Measurements from ENCODE around the gene RPH3AL.

DNA sequence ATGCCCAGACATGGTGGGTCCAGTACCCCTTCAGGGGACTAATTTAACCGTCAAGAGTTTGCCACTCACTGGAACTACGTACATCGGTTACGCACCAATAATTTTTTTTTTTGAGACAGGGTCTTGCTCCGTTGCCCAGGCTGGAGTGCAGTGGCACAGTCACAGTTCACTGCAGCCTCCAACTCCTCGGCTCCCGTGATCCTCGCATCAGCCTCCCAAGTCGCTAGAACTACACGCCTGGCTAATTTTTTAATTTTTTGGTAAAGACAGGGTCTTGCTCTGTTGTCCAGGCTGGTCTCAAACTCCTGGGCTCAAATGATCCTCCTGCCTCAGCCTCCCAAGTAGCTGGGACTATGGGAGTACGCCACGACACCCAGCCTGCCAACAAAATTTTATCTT is 15.6 kb downstream of the RPH3AL start:
- TF ChIP-seq, protein P1, sequence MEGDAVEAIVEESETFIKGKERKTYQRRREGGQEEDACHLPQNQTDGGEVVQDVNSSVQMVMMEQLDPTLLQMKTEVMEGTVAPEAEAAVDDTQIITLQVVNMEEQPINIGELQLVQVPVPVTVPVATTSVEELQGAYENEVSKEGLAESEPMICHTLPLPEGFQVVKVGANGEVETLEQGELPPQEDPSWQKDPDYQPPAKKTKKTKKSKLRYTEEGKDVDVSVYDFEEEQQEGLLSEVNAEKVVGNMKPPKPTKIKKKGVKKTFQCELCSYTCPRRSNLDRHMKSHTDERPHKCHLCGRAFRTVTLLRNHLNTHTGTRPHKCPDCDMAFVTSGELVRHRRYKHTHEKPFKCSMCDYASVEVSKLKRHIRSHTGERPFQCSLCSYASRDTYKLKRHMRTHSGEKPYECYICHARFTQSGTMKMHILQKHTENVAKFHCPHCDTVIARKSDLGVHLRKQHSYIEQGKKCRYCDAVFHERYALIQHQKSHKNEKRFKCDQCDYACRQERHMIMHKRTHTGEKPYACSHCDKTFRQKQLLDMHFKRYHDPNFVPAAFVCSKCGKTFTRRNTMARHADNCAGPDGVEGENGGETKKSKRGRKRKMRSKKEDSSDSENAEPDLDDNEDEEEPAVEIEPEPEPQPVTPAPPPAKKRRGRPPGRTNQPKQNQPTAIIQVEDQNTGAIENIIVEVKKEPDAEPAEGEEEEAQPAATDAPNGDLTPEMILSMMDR (IDR thresholded peaks at IDR 0.05 in 2 of 3, conservative IDR thresholded peaks at IDR 0.05 in 1 of 3; ENCODE audit: control insufficient read depth in 2 of 3, extremely low read depth in 1 of 3, insufficient read depth in 1 of 3, low read depth in 3 of 3, low read length in 3 of 3): no peak
- TF ChIP-seq ZBED1 (IDR thresholded peaks at IDR 0.05; ENCODE audit: borderline replicate concordance) (no peak), RAD21 (IDR thresholded peaks at IDR 0.05; ENCODE audit: insufficient read depth, low read depth, low read length) (no peak), CEBPB (IDR thresholded peaks at IDR 0.05; ENCODE audit: borderline replicate concordance in 1 of 2, low read depth in 2 of 2, low read length in 2 of 2) (no peak), TARDBP (IDR thresholded peaks at IDR 0.05; ENCODE audit: borderline replicate concordance) (no peak), KDM1A (IDR thresholded peaks at IDR 0.05; ENCODE audit: borderline replicate concordance) (no peak), CREB1 (IDR thresholded peaks at IDR 0.05; ENCODE audit: low read depth) (no peak), POLR2A (IDR thresholded peaks at IDR 0.05; ENCODE audit: low read depth, low read length) (no peak), STAT1 (conservative IDR thresholded peaks at IDR 0.05) (no peak), EZH2 (IDR thresholded peaks at IDR 0.05; ENCODE audit: borderline replicate concordance, control insufficient read depth, low read depth, low read length) (no peak)
- TF ChIP-seq, protein P2, sequence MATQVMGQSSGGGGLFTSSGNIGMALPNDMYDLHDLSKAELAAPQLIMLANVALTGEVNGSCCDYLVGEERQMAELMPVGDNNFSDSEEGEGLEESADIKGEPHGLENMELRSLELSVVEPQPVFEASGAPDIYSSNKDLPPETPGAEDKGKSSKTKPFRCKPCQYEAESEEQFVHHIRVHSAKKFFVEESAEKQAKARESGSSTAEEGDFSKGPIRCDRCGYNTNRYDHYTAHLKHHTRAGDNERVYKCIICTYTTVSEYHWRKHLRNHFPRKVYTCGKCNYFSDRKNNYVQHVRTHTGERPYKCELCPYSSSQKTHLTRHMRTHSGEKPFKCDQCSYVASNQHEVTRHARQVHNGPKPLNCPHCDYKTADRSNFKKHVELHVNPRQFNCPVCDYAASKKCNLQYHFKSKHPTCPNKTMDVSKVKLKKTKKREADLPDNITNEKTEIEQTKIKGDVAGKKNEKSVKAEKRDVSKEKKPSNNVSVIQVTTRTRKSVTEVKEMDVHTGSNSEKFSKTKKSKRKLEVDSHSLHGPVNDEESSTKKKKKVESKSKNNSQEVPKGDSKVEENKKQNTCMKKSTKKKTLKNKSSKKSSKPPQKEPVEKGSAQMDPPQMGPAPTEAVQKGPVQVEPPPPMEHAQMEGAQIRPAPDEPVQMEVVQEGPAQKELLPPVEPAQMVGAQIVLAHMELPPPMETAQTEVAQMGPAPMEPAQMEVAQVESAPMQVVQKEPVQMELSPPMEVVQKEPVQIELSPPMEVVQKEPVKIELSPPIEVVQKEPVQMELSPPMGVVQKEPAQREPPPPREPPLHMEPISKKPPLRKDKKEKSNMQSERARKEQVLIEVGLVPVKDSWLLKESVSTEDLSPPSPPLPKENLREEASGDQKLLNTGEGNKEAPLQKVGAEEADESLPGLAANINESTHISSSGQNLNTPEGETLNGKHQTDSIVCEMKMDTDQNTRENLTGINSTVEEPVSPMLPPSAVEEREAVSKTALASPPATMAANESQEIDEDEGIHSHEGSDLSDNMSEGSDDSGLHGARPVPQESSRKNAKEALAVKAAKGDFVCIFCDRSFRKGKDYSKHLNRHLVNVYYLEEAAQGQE (IDR thresholded peaks at IDR 0.05; ENCODE audit: low read depth, low read length): no peak
